Measurements from ENCODE around the gene RBMS3. TPM values are rescaled to one million over a fixed set of nuclear protein-coding genes. Genes with fewer than 3 reads are reported as not detected.

RBMS3 gene
- total and polyA plus RNA-seq, 2 experiments from 2014 or later: 3.2 to 7.4 TPM

- TF ChIP-seq, protein P1, sequence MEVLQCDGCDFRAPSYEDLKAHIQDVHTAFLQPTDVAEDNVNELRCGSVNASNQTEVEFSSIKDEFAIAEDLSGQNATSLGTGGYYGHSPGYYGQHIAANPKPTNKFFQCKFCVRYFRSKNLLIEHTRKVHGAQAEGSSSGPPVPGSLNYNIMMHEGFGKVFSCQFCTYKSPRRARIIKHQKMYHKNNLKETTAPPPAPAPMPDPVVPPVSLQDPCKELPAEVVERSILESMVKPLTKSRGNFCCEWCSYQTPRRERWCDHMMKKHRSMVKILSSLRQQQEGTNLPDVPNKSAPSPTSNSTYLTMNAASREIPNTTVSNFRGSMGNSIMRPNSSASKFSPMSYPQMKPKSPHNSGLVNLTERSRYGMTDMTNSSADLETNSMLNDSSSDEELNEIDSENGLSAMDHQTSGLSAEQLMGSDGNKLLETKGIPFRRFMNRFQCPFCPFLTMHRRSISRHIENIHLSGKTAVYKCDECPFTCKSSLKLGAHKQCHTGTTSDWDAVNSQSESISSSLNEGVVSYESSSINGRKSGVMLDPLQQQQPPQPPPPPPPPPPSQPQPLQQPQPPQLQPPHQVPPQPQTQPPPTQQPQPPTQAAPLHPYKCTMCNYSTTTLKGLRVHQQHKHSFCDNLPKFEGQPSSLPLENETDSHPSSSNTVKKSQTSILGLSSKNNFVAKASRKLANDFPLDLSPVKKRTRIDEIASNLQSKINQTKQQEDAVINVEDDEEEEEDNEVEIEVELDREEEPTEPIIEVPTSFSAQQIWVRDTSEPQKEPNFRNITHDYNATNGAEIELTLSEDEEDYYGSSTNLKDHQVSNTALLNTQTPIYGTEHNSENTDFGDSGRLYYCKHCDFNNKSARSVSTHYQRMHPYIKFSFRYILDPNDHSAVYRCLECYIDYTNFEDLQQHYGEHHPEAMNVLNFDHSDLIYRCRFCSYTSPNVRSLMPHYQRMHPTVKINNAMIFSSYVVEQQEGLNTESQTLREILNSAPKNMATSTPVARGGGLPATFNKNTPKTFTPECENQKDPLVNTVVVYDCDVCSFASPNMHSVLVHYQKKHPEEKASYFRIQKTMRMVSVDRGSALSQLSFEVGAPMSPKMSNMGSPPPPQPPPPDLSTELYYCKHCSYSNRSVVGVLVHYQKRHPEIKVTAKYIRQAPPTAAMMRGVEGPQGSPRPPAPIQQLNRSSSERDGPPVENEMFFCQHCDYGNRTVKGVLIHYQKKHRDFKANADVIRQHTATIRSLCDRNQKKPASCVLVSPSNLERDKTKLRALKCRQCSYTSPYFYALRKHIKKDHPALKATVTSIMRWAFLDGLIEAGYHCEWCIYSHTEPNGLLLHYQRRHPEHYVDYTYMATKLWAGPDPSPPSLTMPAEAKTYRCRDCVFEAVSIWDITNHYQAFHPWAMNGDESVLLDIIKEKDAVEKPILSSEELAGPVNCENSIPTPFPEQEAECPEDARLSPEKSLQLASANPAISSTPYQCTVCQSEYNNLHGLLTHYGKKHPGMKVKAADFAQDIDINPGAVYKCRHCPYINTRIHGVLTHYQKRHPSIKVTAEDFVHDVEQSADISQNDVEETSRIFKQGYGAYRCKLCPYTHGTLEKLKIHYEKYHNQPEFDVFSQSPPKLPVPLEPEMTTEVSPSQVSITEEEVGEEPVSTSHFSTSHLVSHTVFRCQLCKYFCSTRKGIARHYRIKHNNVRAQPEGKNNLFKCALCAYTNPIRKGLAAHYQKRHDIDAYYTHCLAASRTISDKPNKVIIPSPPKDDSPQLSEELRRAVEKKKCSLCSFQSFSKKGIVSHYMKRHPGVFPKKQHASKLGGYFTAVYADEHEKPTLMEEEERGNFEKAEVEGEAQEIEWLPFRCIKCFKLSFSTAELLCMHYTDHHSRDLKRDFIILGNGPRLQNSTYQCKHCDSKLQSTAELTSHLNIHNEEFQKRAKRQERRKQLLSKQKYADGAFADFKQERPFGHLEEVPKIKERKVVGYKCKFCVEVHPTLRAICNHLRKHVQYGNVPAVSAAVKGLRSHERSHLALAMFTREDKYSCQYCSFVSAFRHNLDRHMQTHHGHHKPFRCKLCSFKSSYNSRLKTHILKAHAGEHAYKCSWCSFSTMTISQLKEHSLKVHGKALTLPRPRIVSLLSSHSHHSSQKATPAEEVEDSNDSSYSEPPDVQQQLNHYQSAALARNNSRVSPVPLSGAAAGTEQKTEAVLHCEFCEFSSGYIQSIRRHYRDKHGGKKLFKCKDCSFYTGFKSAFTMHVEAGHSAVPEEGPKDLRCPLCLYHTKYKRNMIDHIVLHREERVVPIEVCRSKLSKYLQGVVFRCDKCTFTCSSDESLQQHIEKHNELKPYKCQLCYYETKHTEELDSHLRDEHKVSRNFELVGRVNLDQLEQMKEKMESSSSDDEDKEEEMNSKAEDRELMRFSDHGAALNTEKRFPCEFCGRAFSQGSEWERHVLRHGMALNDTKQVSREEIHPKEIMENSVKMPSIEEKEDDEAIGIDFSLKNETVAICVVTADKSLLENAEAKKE (CRISPR knock-in tag; IDR thresholded peaks at IDR 0.05): no peak
- no peak for TF ChIP-seq EZH2 (IDR thresholded peaks at IDR 0.05; ENCODE audit: low read depth, unreplicated experiment)
- TF ChIP-seq STAT1 (IDR thresholded peaks at IDR 0.05; ENCODE audit: unreplicated experiment): no peak
- TF ChIP-seq CREB1 (CRISPR knock-in tag; IDR thresholded peaks at IDR 0.05; ENCODE audit: low read depth): no peak
- TF ChIP-seq ZNF331 (CRISPR knock-in tag; IDR thresholded peaks at IDR 0.05; ENCODE audit: low read depth): no peak
- no peak for TF ChIP-seq ETS1 (IDR thresholded peaks at IDR 0.05)
- no peak for TF ChIP-seq EZH2phosphoT487 (IDR thresholded peaks at IDR 0.05; ENCODE audit: unreplicated experiment)
These were observed 546.9 kb downstream of the RBMS3 start (continued) for GRCh38 chr3:29827756-29828155.

GRCh38 chr3:29829340-29829739 is 548.5 kb downstream of the RBMS3 start:
- H3K4me3 ChIP-seq: no peak overlapping the region
- DNase-seq (ENCODE audit: low spot score): no peak
- no peaks in the 10 kb centered on the region for H3K36me3 ChIP-seq (ENCODE audit: insufficient read depth)
- ATAC-seq: no peak
- Mint-ChIP-seq H3K36me3 (ENCODE audit: low read depth) (peaks cover 3% of the 10 kb centered on the region; the same call in 2 of the 3 replicates), H3K4me1 (peaks cover 5% of the 10 kb centered on the region; the same call in 2 of the 3 replicates), H3K27me3 (ENCODE audit: insufficient read depth, low read depth, poor library complexity) (no peaks in the 10 kb centered on the region), H3K9me3 (peaks cover 3% of the 10 kb centered on the region; the same call in 2 of the 3 replicates), H3K27ac (no peak overlapping the region), H3K4me3 (no peak overlapping the region)
- H3K27ac ChIP-seq (ENCODE audit: low read depth): no peak overlapping the region
- no peak overlapping the region for H3K4me2 ChIP-seq
- no peaks in the 10 kb centered on the region for H3K79me2 ChIP-seq (replicated peaks; ENCODE audit: insufficient read depth)
- H2AFZ ChIP-seq: no peak overlapping the region
- H3K4me1 ChIP-seq (ENCODE audit: insufficient read depth): peaks cover 6% of the 10 kb centered on the region; the same call in 1 of the 2 replicates
- no peaks in the 10 kb centered on the region for H3K9me2 ChIP-seq (ENCODE audit: insufficient read depth)
- no peaks in the 10 kb centered on the region for H3K27me3 ChIP-seq (ENCODE audit: insufficient read depth)
- H3F3A ChIP-seq (replicated peaks; ENCODE audit: low read depth): no peaks in the 10 kb centered on the region
- H4K20me1 ChIP-seq (replicated peaks; ENCODE audit: insufficient read depth): no peaks in the 10 kb centered on the region
- TF ChIP-seq STAT1 (IDR thresholded peaks at IDR 0.05; ENCODE audit: unreplicated experiment): no peak
- no peak for TF ChIP-seq POLR2AphosphoS5 (IDR thresholded peaks at IDR 0.05; ENCODE audit: low read depth)
- no peak for TF ChIP-seq JUNB (IDR thresholded peaks at IDR 0.05; ENCODE audit: unreplicated experiment)
- no peak for TF ChIP-seq NANOG (IDR thresholded peaks at IDR 0.05; ENCODE audit: borderline replicate concordance)
- TF ChIP-seq EZH2phosphoT487 (IDR thresholded peaks at IDR 0.05; ENCODE audit: unreplicated experiment): no peak
- no peak for TF ChIP-seq EZH2 (IDR thresholded peaks at IDR 0.05; ENCODE audit: low read depth, unreplicated experiment)
- TF ChIP-seq, protein P2, sequence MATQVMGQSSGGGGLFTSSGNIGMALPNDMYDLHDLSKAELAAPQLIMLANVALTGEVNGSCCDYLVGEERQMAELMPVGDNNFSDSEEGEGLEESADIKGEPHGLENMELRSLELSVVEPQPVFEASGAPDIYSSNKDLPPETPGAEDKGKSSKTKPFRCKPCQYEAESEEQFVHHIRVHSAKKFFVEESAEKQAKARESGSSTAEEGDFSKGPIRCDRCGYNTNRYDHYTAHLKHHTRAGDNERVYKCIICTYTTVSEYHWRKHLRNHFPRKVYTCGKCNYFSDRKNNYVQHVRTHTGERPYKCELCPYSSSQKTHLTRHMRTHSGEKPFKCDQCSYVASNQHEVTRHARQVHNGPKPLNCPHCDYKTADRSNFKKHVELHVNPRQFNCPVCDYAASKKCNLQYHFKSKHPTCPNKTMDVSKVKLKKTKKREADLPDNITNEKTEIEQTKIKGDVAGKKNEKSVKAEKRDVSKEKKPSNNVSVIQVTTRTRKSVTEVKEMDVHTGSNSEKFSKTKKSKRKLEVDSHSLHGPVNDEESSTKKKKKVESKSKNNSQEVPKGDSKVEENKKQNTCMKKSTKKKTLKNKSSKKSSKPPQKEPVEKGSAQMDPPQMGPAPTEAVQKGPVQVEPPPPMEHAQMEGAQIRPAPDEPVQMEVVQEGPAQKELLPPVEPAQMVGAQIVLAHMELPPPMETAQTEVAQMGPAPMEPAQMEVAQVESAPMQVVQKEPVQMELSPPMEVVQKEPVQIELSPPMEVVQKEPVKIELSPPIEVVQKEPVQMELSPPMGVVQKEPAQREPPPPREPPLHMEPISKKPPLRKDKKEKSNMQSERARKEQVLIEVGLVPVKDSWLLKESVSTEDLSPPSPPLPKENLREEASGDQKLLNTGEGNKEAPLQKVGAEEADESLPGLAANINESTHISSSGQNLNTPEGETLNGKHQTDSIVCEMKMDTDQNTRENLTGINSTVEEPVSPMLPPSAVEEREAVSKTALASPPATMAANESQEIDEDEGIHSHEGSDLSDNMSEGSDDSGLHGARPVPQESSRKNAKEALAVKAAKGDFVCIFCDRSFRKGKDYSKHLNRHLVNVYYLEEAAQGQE (IDR thresholded peaks at IDR 0.05; ENCODE audit: unreplicated experiment): no peak
- TF ChIP-seq, protein P3, sequence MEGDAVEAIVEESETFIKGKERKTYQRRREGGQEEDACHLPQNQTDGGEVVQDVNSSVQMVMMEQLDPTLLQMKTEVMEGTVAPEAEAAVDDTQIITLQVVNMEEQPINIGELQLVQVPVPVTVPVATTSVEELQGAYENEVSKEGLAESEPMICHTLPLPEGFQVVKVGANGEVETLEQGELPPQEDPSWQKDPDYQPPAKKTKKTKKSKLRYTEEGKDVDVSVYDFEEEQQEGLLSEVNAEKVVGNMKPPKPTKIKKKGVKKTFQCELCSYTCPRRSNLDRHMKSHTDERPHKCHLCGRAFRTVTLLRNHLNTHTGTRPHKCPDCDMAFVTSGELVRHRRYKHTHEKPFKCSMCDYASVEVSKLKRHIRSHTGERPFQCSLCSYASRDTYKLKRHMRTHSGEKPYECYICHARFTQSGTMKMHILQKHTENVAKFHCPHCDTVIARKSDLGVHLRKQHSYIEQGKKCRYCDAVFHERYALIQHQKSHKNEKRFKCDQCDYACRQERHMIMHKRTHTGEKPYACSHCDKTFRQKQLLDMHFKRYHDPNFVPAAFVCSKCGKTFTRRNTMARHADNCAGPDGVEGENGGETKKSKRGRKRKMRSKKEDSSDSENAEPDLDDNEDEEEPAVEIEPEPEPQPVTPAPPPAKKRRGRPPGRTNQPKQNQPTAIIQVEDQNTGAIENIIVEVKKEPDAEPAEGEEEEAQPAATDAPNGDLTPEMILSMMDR (conservative IDR thresholded peaks at IDR 0.05; ENCODE audit: low read depth in 2 of 2): no peak
